Measurements from ENCODE around the gene TMEM219. TPM values are rescaled to one million over a fixed set of nuclear protein-coding genes. Genes with fewer than 3 reads are reported as not detected.
A peak's percentile ranks its signal among the peaks of the same experiment; 100 is the strongest.

TMEM219 gene
- total and polyA plus RNA-seq, 10 of the 15 experiments (the other 5 are each of a cell fraction or from before 2014, with no cell fraction given) = 33.6 to 74.6 (median 56.5) TPM

GRCh38 chr16:29974291-29975133, 12.6 kb downstream of the TMEM219 start (continued):
- TF ChIP-seq ESRRA (IDR thresholded peaks at IDR 0.05; ENCODE audit: low read length) (no peak), RUNX3 (IDR thresholded peaks at IDR 0.05; ENCODE audit: low read length) (0 out of 2 replicates have a peak, but pooled peaks have one; percentile 7), NRF1 (conservative IDR thresholded peaks at IDR 0.05; ENCODE audit: low read depth, low read length) (no peak), SMARCA5 (IDR thresholded peaks at IDR 0.05) (no peak), NR2F1 (conservative IDR thresholded peaks at IDR 0.05) (peak; percentile 36), RAD51 (IDR thresholded peaks at IDR 0.05) (peak; percentile 35; the same call in 1 of the 2 replicates), HDGF (IDR thresholded peaks at IDR 0.05) (0 out of 2 replicates have a peak, but pooled peaks have one; percentile 29), ZNF217 (IDR thresholded peaks at IDR 0.05) (no peak)

GRCh38 chr16:29975134-29975538, 13.3 kb downstream of the TMEM219 start:
- Histone ChIP-seq H4K20me1 (ENCODE audit: control insufficient read depth, insufficient read depth) (no peaks in the 10 kb centered on the region), H3K4me3 (peak overlapping the region; percentile 99), H3K36me3 (ENCODE audit: control insufficient read depth in 2 of 2, insufficient read depth in 2 of 2, low read length in 1 of 2) (peaks cover 14% of the 10 kb centered on the region in 2 experiments), H3K79me2 (ENCODE audit: control insufficient read depth, insufficient read depth, low read length) (peaks cover 37% of the 10 kb centered on the region), H3K4me2 (ENCODE audit: control insufficient read depth, insufficient read depth) (peak overlapping the region; percentile 91), H3K9ac (ENCODE audit: control insufficient read depth, insufficient read depth, low read length) (peak overlapping the region; percentile 86), H3K27me3 (replicated peaks in 1 of 2; ENCODE audit: control insufficient read depth in 2 of 2, insufficient read depth in 2 of 2, low read length in 1 of 2) (no peaks in the 10 kb centered on the region), H3K27ac (ENCODE audit: control insufficient read depth, insufficient read depth) (peak overlapping the region; percentile 90; the same call in 1 of the 2 replicates), H3K4me1 (ENCODE audit: control insufficient read depth, insufficient read depth, low read length) (peaks cover 9% of the 10 kb centered on the region), H3K9me3 (replicated peaks; ENCODE audit: control insufficient read depth, insufficient read depth, low read length) (no peaks in the 10 kb centered on the region; the same call in 2 of the 3 replicates), H2AFZ (ENCODE audit: control insufficient read depth, low read depth, low read length) (no peak overlapping the region)
- ChIA-PET RAD21 (ENCODE audit: unreplicated experiment) (interaction anchor here (0.5 kb wide), 1 partner anchor 93 kb away, joined by 3 read pairs; no protein-coding TSS in a partner anchor), SMC1A (ENCODE audit: uncharacterized antibody, unreplicated experiment) (interaction anchor here (1.1 to 3.2 kb wide), 3 partner anchors 13 to 54 kb away, joined by 3 to 11 read pairs (median 4); partner anchors contain the start of gene TMEM219), POLR2A (interaction anchor here (0.6 to 6.0 kb wide), 5 partner anchors 13 to 272 kb away, joined by 3 to 53 read pairs (median 8); partner anchors contain the start of genes HIRIP3, INO80E and TMEM219), CTCF (interaction anchor here (0.7 to 2.8 kb wide), 8 partner anchors 13 to 167 kb away, joined by 3 to 14 read pairs (median 5); partner anchors contain the start of genes KCTD13 and TMEM219)
- FAIRE-seq (no peak), ATAC-seq (no peak), DNase-seq (ENCODE audit: low read depth, low spot score) (no peak)
- no TSS peak for BruUV-seq (replicated peaks)
- TF ChIP-seq GATAD2B (conservative IDR thresholded peaks at IDR 0.05; ENCODE audit: low read depth) (no peak), ESRRA (IDR thresholded peaks at IDR 0.05; ENCODE audit: low read length) (peak; percentile 98), SMARCA5 (IDR thresholded peaks at IDR 0.05) (peak; percentile 56; the same call in 1 of the 2 replicates), CEBPZ (IDR thresholded peaks at IDR 0.05; ENCODE audit: low read depth, low read length) (no peak), ZBTB11 (CRISPR knock-in tag; IDR thresholded peaks at IDR 0.05) (no peak), CREM (IDR thresholded peaks at IDR 0.05; ENCODE audit: low read depth) (no peak)
- intact Hi-C loops (cut with micrococcal nuclease; ENCODE audit: unreplicated experiment) (no loop called here), in situ Hi-C loops (cut with MboI) (no loop called here)
- 21% methylated on average over 5 of the region's 5 CpGs for WGBS (ENCODE audit: insufficient coverage, insufficient replicate concordance, low lambda C conversion rate, missing lambda C conversion rate)

All from GM12878 (cell line).